Right ventricle myocardium superior (tissue), 1 donor: ENCODE data around the gene SMG5. TPM values are rescaled to one million over a fixed set of nuclear protein-coding genes. Genes with fewer than 3 reads are reported as not detected.
"Not testable (repeated sequence)": the region's sequence is repeated elsewhere in the genome, so short reads cannot be mapped to it uniquely, and the experiment has no call there.

Experiments used
- ATAC-seq: fragments of 200-7000 bp; cut with Tn5 transposase; one replicate; pipeline ENCODE4 v1.9.1; 2020; ENCODE audit warnings: mild to moderate bottlenecking; ENCODE audit not compliant: poor library complexity
- DNase-seq: peaks from one replicate; pipeline ENCODE4 v3.0.0-alpha.2; 2020
- intact Hi-C: fragments of 100-400 bp; cut with DNase I; formaldehyde crosslinking; loops from one replicate; pipeline ENCODE4 v1.11.2; 2022
- long read RNA-seq: library from polyadenylated mRNA; unstranded; transcript quantifications from one replicate; pipeline ENCODE4 v2.0.0, GENCODE V29; 2021
- total RNA-seq: library from RNA; stranded (reverse); fragmentation: NEBNext Ultra II Directional; extraction: Animal tissue kit (Norgen Biotek cat#: 25700); gene quantifications from one replicate; pipeline ENCODE4 v1.2.1, GENCODE V29; 2021
- donor health status: DM: no; HTN: yes; CAD: no; lungs with severe emphysema.

The SMG5 gene
- 82.4 TPM for total RNA-seq
- long read RNA-seq, full-length matches to known transcripts: 78 of 211 reads
- long read RNA-seq, partial matches to known transcripts: 100 of 211 reads
- long read RNA-seq, other reads (novel, unspliced or antisense): 33 of 211 reads

- DNase-seq (peak; percentile 97), ATAC-seq (peak; percentile 96)
- intact Hi-C loops: no loop called here
These were observed at the start of gene SMG5 for GRCh38 chr1:156282479-156283222. Gene SMG5 (minus strand): TSS chr1:156282825. CDS start chr1:156282680, 145 bp downstream.

DNA sequence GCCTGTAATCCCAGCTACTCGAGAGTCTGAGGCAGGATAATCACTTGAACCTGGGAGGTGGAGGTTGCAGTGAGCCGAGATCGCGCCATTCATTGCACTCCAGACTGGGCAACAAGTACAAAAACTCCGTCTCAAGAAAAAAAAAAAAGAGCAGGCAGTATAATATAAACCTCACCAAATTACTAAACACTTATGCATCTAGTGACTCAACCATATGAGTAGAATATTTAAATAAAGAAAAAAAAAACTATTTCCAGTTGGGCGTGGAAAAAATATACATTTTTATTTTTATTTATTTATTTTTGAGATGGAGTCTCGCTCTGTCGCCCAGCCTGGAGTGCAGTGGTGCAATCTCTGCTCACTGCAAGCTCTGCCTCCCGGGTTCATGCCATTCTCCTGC is 40.6 kb upstream of the SMG5 start:
- DNase-seq, intact Hi-C loops, ATAC-seq: not testable (repeated sequence)

DNA sequence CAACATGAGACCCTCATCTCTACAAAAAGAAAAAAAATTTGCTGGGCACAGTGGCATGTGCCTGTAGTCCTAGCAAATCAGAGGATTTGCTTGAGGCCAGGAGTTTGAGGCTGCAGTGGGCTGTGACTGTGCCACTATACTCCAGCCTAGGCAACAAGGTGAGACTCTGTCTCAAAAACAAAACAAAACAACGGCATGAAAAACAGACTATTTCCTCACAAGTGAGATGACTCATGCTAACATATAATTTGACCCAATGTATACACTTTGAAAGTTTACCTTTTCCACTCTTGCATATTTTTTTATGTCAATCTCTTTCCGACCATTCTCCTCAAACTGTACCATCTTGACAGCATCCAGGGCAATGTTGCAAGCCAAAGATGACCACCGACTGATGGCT is 37.9 kb upstream of the SMG5 start:
- intact Hi-C loops: no loop called here
- no peak for ATAC-seq

GRCh38 chr1:156319664-156320063 is 37.0 kb upstream of the SMG5 start:
- ATAC-seq: no peak
- DNase-seq: no peak
- intact Hi-C loops: no loop called here

More for the DNA sequence above, 37.9 kb upstream of the SMG5 start:
- DNase-seq: no peak

DNA sequence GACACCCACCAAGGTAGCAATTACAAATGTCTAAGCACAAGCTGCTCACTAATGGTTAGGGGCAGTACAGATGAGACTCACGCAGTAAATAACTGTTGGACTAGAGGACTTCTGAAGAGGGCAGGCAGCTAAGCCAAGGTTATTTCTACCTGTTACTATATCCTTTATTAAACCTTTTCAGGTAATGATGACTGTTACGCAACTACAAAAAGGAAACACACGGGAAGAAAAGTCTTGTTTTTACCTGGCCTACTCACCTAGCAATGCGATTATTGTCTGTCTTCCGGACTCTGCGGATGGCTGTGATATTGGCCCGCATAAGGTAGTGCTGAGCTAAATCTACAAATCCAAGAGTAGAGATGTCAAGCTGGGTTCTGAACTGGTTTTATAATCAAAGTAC is 34.3 kb upstream of the SMG5 start:
- DNase-seq (no peak), ATAC-seq (no peak)
- intact Hi-C loops: no loop called here

DNA sequence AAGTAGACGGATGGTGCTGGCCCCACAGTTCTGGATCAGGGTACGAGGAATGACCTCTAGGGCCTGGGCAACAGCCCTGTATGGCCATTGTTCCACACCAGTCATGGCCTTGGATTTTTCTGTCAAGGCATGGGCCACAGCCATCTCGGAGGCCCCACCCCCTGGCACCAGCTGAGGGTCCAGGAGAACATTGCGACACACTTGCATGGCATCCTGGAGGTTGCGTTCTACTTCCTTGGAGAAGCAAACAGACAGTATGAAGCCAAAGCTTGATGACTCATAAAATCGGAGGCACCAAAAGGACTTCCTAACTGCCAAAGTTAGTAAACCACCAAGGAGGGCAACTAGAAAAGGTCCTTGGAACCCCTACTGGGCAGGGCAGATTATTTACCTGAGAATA is 28.3 kb upstream of the SMG5 start:
- intact Hi-C loops: no loop called here
- DNase-seq (no peak), ATAC-seq (no peak)

- ATAC-seq: no peak
- DNase-seq: no peak
- intact Hi-C loops: no loop called here
These were observed 25.5 kb upstream of the SMG5 start for GRCh38 chr1:156308078-156308477.

DNA sequence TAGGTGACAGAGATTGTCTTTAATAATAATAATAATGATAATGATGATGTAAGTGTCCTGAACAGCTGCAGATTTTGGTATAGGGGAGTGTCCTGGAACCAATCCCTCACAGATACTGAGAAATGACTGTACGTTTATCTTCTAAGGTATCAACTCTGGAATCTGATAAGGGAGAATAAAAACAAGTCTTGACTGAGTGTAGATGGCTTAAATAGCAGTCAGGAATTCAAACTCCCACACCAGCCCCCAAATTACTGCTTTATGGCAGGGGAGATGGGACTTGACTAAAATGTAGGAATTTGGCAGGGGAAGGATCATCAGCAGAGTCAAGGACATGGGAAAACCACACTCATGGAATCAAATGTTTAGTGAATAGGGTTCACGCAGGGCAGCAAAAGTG is 22.6 kb upstream of the SMG5 start:
- ATAC-seq (no peak), DNase-seq (no peak)
- intact Hi-C loops: no loop called here

GRCh38 chr1:156303241-156303640 is 20.6 kb upstream of the SMG5 start:
- DNase-seq (no peak), ATAC-seq (no peak)
- intact Hi-C loops: no loop called here

GRCh38 chr1:156298852-156299357 is 16.3 kb upstream of the SMG5 start, which contains the start of gene VHLL:
Gene VHLL (minus strand): TSS chr1:156299307. CDS start chr1:156299189, 118 bp downstream.
- DNase-seq (no peak), ATAC-seq (no peak)
- intact Hi-C loops: no loop called here

DNA sequence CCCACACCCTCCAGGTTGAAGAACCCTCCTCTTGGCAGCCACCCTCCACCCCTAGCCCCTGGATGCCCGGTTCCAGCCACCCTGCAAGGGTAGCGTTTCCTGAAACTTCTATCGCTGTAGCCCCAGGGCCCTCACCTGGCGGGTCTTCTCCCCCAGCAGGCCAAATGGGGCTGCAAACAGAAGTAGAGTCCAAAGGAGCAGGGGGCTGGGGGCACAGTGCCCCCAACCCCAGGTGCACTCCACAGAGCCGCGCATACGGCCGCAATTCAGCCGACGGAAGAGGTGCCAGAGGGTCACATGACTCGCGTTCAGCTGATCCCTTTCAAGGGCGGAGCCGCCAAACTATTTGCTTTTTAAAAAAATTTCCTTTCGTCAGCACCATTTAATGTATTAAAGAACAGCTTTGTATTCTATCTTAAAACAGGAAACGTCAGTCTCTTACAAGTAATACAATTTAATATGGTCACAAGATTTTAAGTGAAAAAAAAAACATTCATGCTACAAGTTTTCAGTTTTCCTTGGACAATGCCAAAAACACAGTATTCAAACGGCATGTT is 12.8 kb upstream of the SMG5 start, which contains the start of gene GLMP:
GLMP (minus strand) TSS at position 289 of the 557 bp plus-strand sequence; CDS start at position 255, 34 bp downstream.
- DNase-seq (peak; percentile 85), ATAC-seq (peak; percentile 66)
- intact Hi-C loops: no loop called here

- no peak for ATAC-seq
- no peak for DNase-seq
- intact Hi-C loops: no loop called here
These were observed 11.3 kb upstream of the SMG5 start for GRCh38 chr1:156293895-156294294.

GRCh38 chr1:156293098-156293434 is 10.4 kb upstream of the SMG5 start:
- intact Hi-C loops: no loop called here
- DNase-seq: no peak
- ATAC-seq: no peak

GRCh38 chr1:156291226-156292061 is 8.8 kb upstream of the SMG5 start:
- peak; percentile 96 for DNase-seq
- ATAC-seq: peak; percentile 95
- intact Hi-C loops: no loop called here

DNA sequence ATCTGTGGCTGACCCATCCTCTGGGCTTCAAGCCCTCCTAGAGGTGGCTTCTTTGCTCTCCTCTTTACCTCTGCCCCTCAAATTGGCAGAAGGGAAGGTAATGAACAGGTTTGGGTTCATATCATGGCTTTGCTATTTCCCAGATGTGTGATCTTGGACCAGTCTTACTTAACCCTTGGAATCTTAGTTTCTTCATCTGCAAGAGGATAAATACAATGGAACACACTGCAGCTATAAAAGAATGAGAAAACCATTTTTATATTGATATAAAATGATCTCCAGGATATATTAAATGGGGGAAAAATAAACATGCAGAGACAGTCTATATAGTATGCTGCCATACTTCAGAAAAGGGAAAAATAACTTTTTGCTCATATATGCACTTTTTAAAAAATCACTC is 7.2 kb upstream of the SMG5 start:
- ATAC-seq (no peak), DNase-seq (no peak)
- intact Hi-C loops: no loop called here

DNA sequence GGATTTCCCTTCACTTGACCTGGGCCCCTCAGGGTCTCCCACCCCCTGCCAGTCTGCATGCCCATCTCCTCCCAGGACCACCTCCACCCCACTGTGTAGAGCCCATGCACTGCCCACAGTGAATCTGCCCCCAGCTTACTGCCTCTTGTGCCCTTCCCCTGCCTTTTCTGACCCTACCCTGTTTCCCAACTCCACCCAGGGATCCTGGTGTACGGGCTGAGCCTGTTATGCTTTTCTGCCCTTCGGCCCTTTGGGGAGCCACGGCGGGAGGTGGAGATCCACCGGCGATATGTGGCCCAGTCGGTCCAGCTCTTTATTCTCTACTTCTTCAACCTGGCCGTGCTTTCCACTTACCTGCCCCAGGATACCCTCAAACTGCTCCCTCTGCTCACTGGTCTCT is 3.4 kb upstream of the SMG5 start:
- DNase-seq (no peak), ATAC-seq (no peak)
- intact Hi-C loops: no loop called here

DNA sequence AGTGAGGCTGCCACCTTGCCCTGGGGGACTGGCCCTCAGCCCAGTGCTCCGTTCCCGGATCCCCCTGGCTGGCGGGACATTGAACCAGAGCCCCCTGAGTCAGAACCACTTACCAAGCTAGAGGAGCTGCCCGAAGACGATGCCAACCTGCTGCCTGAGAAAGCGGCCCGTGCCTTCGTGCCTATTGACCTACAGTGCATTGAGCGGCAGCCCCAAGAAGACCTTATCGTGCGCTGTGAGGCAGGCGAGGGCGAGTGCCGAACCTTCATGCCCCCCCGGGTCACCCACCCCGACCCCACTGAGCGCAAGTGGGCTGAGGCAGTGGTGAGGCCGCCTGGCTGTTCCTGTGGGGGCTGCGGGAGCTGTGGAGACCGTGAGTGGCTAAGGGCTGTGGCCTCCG is 2.8 kb upstream of the SMG5 start:
- no peak for DNase-seq
- intact Hi-C loops: no loop called here
- no peak for ATAC-seq

DNA sequence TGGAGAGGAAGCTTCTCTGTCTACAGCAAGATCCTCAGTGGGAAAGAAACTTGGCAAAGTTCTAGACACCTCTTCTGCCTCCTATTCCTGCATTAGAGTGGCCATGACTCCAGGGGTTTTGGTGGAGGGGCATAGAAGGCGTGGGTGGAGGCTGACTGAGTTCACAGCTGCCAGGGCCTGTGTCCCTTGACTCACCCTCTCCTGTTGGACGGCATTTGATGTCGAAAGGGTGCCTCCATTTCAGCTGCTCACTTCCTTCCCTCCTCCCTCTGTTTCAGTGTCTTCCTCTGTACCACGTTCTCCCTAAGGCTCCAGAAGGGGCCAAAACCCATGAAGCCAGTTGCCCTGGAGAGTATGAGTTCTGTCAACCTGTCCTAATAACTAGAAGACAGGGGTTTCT is 2.1 kb upstream of the SMG5 start:
- peak; percentile 1 for DNase-seq
- intact Hi-C loops: no loop called here
- no peak for ATAC-seq

- intact Hi-C loops: no loop called here
- no peak for DNase-seq
- ATAC-seq: no peak
These were observed 1.5 kb upstream of the SMG5 start, which contains the start of gene TMEM79 for GRCh38 chr1:156284112-156284511. Gene TMEM79 (plus strand): TSS chr1:156284325. CDS start chr1:156285227, 902 bp downstream.
